NCI-H2196 treated with DMSO at 0.1 percent for 48 hours (cell line): ENCODE results near the gene ZNF771.
"Not testable (repeated sequence)": the region's sequence is repeated elsewhere in the genome, so short reads cannot be mapped to it uniquely, and the experiment has no call there.

ENCODE experiments used
- DNase-seq: peaks from one replicate; lab custom pipeline; 2025; ENCODE audit not compliant: unreplicated experiment; lab: John Stamatoyannopoulos, UW

The ZNF771 gene

GRCh38 chr16:30430428-30430970, 23.1 kb downstream of the ZNF771 start:
- DNase-seq, result no peak

- DNase-seq, result no peak
These were observed 27.4 kb downstream of the ZNF771 start for GRCh38 chr16:30434852-30435251.

GRCh38 chr16:30437511-30438046, 30.2 kb downstream of the ZNF771 start:
- DNase-seq, result peak; percentile 90

- no peak for DNase-seq
These were observed 31.4 kb downstream of the ZNF771 start for GRCh38 chr16:30438835-30439234.

- no peak for DNase-seq
These were observed 32.4 kb downstream of the ZNF771 start for GRCh38 chr16:30439720-30440348.

GRCh38 chr16:30443631-30444030, 36.2 kb downstream of the ZNF771 start:
- DNase-seq, result no peak

GRCh38 chr16:30444231-30445148, 37.1 kb downstream of the ZNF771 start:
- no peak for DNase-seq

GRCh38 chr16:30445149-30445407, 37.7 kb downstream of the ZNF771 start:
- no peak for DNase-seq

- peak; percentile 84 for DNase-seq
These were observed 38.2 kb downstream of the ZNF771 start, which contains the start of gene SEPHS2 for GRCh38 chr16:30445408-30446202. TSS of gene SEPHS2 (minus strand) at chr16:30445874. CDS start at chr16:30445727, 147 bp downstream.

- no peak for DNase-seq
These were observed 38.8 kb downstream of the ZNF771 start for GRCh38 chr16:30446203-30446595.

GRCh38 chr16:30447512-30448226, 40.3 kb downstream of the ZNF771 start:
- DNase-seq, result no peak

GRCh38 chr16:30449116-30449435, 41.7 kb downstream of the ZNF771 start:
- no peak for DNase-seq

- DNase-seq, result not testable (repeated sequence)
These were observed 45.5 kb downstream of the ZNF771 start for GRCh38 chr16:30452709-30453580.

- DNase-seq, result no peak
These were observed 48.9 kb downstream of the ZNF771 start for GRCh38 chr16:30456302-30456701.

- no peak for DNase-seq
These were observed 49.9 kb downstream of the ZNF771 start for GRCh38 chr16:30457256-30457655.

- DNase-seq, result no peak
These were observed 50.5 kb downstream of the ZNF771 start for GRCh38 chr16:30457743-30458560.

GRCh38 chr16:30458561-30459394, 51.4 kb downstream of the ZNF771 start:
- no peak for DNase-seq

GRCh38 chr16:30459456-30459855, 52.0 kb downstream of the ZNF771 start:
- DNase-seq, result no peak
